HEK293 (cell line): ENCODE data around the gene ITGB8.

Experiments used
- CTCF ChIA-PET: fragments of 350-600 bp; formaldehyde crosslinking; extraction: SDS; loops from one replicate; lab custom pipeline; 2021; ENCODE audit warnings: antibody characterized with exemption; lab: Yijun Ruan, JAX
- POLR2A ChIA-PET: fragments of 300-600 bp; formaldehyde crosslinking; extraction: SDS; loops from one replicate; lab custom pipeline; 2020; ENCODE audit warnings: antibody characterized with exemption, inconsistent platforms; lab: Yijun Ruan, JAX
- H3K27ac ChIP-seq: fragments of 200-500 bp; sonication (Bioruptor generic); 2 replicates; pipeline ENCODE4 v1.5.1; 2014; ENCODE audit warnings: low read depth, low read length, control low read depth, inconsistent platforms; ENCODE audit errors: extremely low read depth
- H3K36me3 ChIP-seq, 2 experiments: fragments of 200-500 bp in 1 of 2; sonication (Bioruptor generic) in 1 of 2; 1 replicate in 1 of 2; 2 replicates in 1 of 2; pipeline ENCODE4 v1.5.1; 2014 to 2017; ENCODE audit warnings: inconsistent platforms in 2 of 2, low read length in 2 of 2; ENCODE audit not compliant: control insufficient read depth in 2 of 2, insufficient read depth in 1 of 2
- H3K4me1 ChIP-seq: fragments of 200-500 bp; sonication (Bioruptor generic); 2 replicates; pipeline ENCODE4 v1.5.1; 2014; ENCODE audit warnings: mild to moderate bottlenecking, low read length, inconsistent platforms; ENCODE audit not compliant: control insufficient read depth, insufficient read depth
- H3K4me3 ChIP-seq: 2 replicates; pipeline ENCODE4 v1.5.1; 2011; ENCODE audit warnings: low read depth, mild to moderate bottlenecking, control low read depth, low read length, moderate library complexity
- H3K9me3 ChIP-seq: fragments of 200-500 bp; sonication (Bioruptor generic); 2 replicates; pipeline ENCODE4 v1.5.1; 2014; ENCODE audit warnings: low read depth, low read length, inconsistent platforms; ENCODE audit not compliant: control insufficient read depth, insufficient read depth
- EGR2 ChIP-seq: fragments of 450-650 bp; formaldehyde crosslinking; IDR thresholded peaks from 2 replicates; pipeline ENCODE4 v1.5.1; 2016; ENCODE audit warnings: low read depth, missing biosample characterization, missing genetic modification characterization
- ELK4 ChIP-seq: IDR thresholded peaks from 2 replicates; pipeline ENCODE4 v1.6.1; 2011; ENCODE audit warnings: mild to moderate bottlenecking, low read depth, low read length, borderline replicate concordance
- GLI4 ChIP-seq: fragments of 450-650 bp; formaldehyde crosslinking; IDR thresholded peaks from 2 replicates; pipeline ENCODE4 v1.5.1; 2016; ENCODE audit warnings: missing biosample characterization, missing genetic modification characterization
- KLF7 ChIP-seq: fragments of 450-650 bp; formaldehyde crosslinking; IDR thresholded peaks from 2 replicates; pipeline ENCODE4 v1.5.1; 2016; ENCODE audit warnings: missing biosample characterization, missing genetic modification characterization, borderline replicate concordance
- PRDM10 ChIP-seq: fragments of 450-650 bp; formaldehyde crosslinking; IDR thresholded peaks from 2 replicates; pipeline ENCODE4 v1.5.1; 2016; ENCODE audit warnings: missing biosample characterization, missing genetic modification characterization
- RBAK ChIP-seq: fragments of 450-650 bp; formaldehyde crosslinking; IDR thresholded peaks from 2 replicates; pipeline ENCODE4 v1.5.1; 2016; ENCODE audit warnings: missing biosample characterization, missing genetic modification characterization
- YY1 ChIP-seq: fragments of 450-650 bp; formaldehyde crosslinking; IDR thresholded peaks from 2 replicates; pipeline ENCODE4 v1.5.1; 2018; ENCODE audit warnings: missing biosample characterization, missing genetic modification characterization
- ZFHX2 ChIP-seq: fragments of 450-650 bp; formaldehyde crosslinking; conservative IDR thresholded peaks from 2 replicates; pipeline ENCODE4 v1.5.1; 2016; ENCODE audit warnings: missing biosample characterization, missing genetic modification characterization
- ZFP3 ChIP-seq: fragments of 450-650 bp; formaldehyde crosslinking; IDR thresholded peaks from 2 replicates; pipeline ENCODE4 v1.5.1; 2016; ENCODE audit warnings: low read depth, missing biosample characterization, missing genetic modification characterization
- ZNF10 ChIP-seq: fragments of 450-650 bp; formaldehyde crosslinking; IDR thresholded peaks from 2 replicates; pipeline ENCODE4 v1.5.1; 2017; ENCODE audit warnings: missing biosample characterization, missing genetic modification characterization
- ZNF221 ChIP-seq: fragments of 450-650 bp; formaldehyde crosslinking; IDR thresholded peaks from 2 replicates; pipeline ENCODE4 v1.5.1; 2017; ENCODE audit warnings: missing biosample characterization, missing genetic modification characterization, borderline replicate concordance
- ZNF341 ChIP-seq: fragments of 450-650 bp; formaldehyde crosslinking; IDR thresholded peaks from 2 replicates; pipeline ENCODE4; 2016; ENCODE audit warnings: low read depth, missing biosample characterization, missing genetic modification characterization
- ZNF449 ChIP-seq: fragments of 450-650 bp; formaldehyde crosslinking; IDR thresholded peaks from 2 replicates; pipeline ENCODE4 v1.5.1; 2017; ENCODE audit warnings: missing biosample characterization, mild to moderate bottlenecking, missing genetic modification characterization, moderate library complexity
- ZNF558 ChIP-seq: fragments of 450-650 bp; formaldehyde crosslinking; IDR thresholded peaks from 2 replicates; pipeline ENCODE4 v1.5.1; 2016; ENCODE audit warnings: missing biosample characterization, missing genetic modification characterization
- ZNF621 ChIP-seq: fragments of 450-650 bp; formaldehyde crosslinking; IDR thresholded peaks from 2 replicates; pipeline ENCODE4 v1.5.1; 2017; ENCODE audit warnings: missing biosample characterization, missing genetic modification characterization
- ZNF768 ChIP-seq: fragments of 450-650 bp; formaldehyde crosslinking; IDR thresholded peaks from 2 replicates; pipeline ENCODE4 v1.5.1; 2018; ENCODE audit warnings: missing biosample characterization, mild to moderate bottlenecking, missing genetic modification characterization
- TF ChIP-seq, protein P1 (sequence below): fragments of 450-650 bp; formaldehyde crosslinking; IDR thresholded peaks from 2 replicates; pipeline ENCODE4 v1.5.1; 2016; ENCODE audit warnings: missing biosample characterization, missing genetic modification characterization

ITGB8 gene

GRCh38 chr7:20435305-20435704 lies 104.6 kb downstream of the ITGB8 start (continued):
- TF ChIP-seq ZFHX2 (tag by site-specific recombination): no peak
- TF ChIP-seq RBAK (tag by site-specific recombination): no peak
- no peak for TF ChIP-seq ELK4
- no peak for TF ChIP-seq ZNF558 (tag by site-specific recombination)
- TF ChIP-seq, protein P1, sequence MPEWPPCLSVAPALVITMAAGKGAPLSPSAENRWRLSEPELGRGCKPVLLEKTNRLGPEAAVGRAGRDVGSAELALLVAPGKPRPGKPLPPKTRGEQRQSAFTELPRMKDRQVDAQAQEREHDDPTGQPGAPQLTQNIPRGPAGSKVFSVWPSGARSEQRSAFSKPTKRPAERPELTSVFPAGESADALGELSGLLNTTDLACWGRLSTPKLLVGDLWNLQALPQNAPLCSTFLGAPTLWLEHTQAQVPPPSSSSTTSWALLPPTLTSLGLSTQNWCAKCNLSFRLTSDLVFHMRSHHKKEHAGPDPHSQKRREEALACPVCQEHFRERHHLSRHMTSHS (tag by site-specific recombination): no peak
- no peak for TF ChIP-seq YY1 (tag by site-specific recombination)
- TF ChIP-seq ZFP3 (tag by site-specific recombination): no peak
- no peak for TF ChIP-seq PRDM10 (tag by site-specific recombination)
- no peak for TF ChIP-seq EGR2 (tag by site-specific recombination)
- TF ChIP-seq, all 188 proteins: peak for 0

- no peak for TF ChIP-seq ZNF10 (tag by site-specific recombination)
- no peak for TF ChIP-seq ZNF449 (tag by site-specific recombination)
- no peak for TF ChIP-seq KLF7 (tag by site-specific recombination)
- TF ChIP-seq ZNF341 (tag by site-specific recombination): no peak
- no peak for TF ChIP-seq ZNF221
- TF ChIP-seq ZFHX2 (tag by site-specific recombination): no peak
- no peak for TF ChIP-seq ZNF768 (tag by site-specific recombination)
- no peak for TF ChIP-seq GLI4 (tag by site-specific recombination)
- TF ChIP-seq ZNF621 (tag by site-specific recombination): no peak
- peaks cover 21% of the 10 kb centered on the region for H3K4me1 ChIP-seq
- CTCF ChIA-PET: interaction anchor here (0.5 to 1.0 kb wide), 2 partner anchors 38 to 175 kb away, joined by 3 read pairs; no protein-coding TSS in a partner anchor
- no peak overlapping the region for H3K4me3 ChIP-seq
- H3K9me3 ChIP-seq: no peaks in the 10 kb centered on the region
- H3K36me3 ChIP-seq: no peaks in the 10 kb centered on the region
- POLR2A ChIA-PET: no interaction called here
- H3K27ac ChIP-seq: no peak overlapping the region
Observed at GRCh38 chr7:20438248-20438647, 107.5 kb downstream of the ITGB8 start.
